ENCODE results near the gene PCMTD2. TPM values are rescaled to one million over a fixed set of nuclear protein-coding genes. Genes with fewer than 3 reads are reported as not detected.
"Not testable (repeated sequence)": the region's sequence is repeated elsewhere in the genome, so short reads cannot be mapped to it uniquely, and the experiment has no call there.

The PCMTD2 gene
- total RNA-seq, 2 experiments from 2014 or later: 32.8 to 33.7 TPM

GRCh38 chr20:64273109-64273508 lies 17.6 kb downstream of the PCMTD2 start:
- no peak overlapping the region for H3K27ac Mint-ChIP-seq
- H3K27me3 Mint-ChIP-seq: no peaks in the 10 kb centered on the region
- H3K4me3 Mint-ChIP-seq: no peak overlapping the region
- POLR2A ChIA-PET: no interaction called here
- intact Hi-C loops (cut with micrococcal nuclease): no loop called here
- H3K4me1 Mint-ChIP-seq (ENCODE audit: low read depth): peaks cover 4% of the 10 kb centered on the region
- H3K9me3 Mint-ChIP-seq: no peaks in the 10 kb centered on the region
- CTCF ChIA-PET: no interaction called here
- DNase-seq: no peak
- peaks cover 21% of the 10 kb centered on the region for H3K36me3 Mint-ChIP-seq

GRCh38 chr20:64276817-64277216 lies 21.3 kb downstream of the PCMTD2 start:
- intact Hi-C loops (cut with micrococcal nuclease): no loop called here
- Mint-ChIP-seq H3K9me3 (no peaks in the 10 kb centered on the region), H3K4me1 (ENCODE audit: low read depth) (peaks cover 6% of the 10 kb centered on the region), H3K27ac (no peak overlapping the region), H3K4me3 (no peak overlapping the region), H3K36me3 (peaks cover 12% of the 10 kb centered on the region), H3K27me3 (no peaks in the 10 kb centered on the region)
- DNase-seq: no peak
- POLR2A ChIA-PET: no interaction called here
- CTCF ChIA-PET: interaction anchor here (2.6 kb wide), 1 partner anchor 9 kb away, joined by 8 read pairs; no protein-coding TSS in a partner anchor

GRCh38 chr20:64277571-64278316 lies 22.2 kb downstream of the PCMTD2 start:
- no peaks in the 10 kb centered on the region for H3K27me3 Mint-ChIP-seq
- intact Hi-C loops (cut with micrococcal nuclease): no loop called here
- H3K9me3 Mint-ChIP-seq: no peaks in the 10 kb centered on the region
- ChIA-PET POLR2A (no interaction called here), CTCF (interaction anchor here (2.6 kb wide), 1 partner anchor 8 kb away, joined by 8 read pairs; no protein-coding TSS in a partner anchor)
- DNase-seq: no peak
- H3K27ac Mint-ChIP-seq: no peak overlapping the region
- peaks cover 11% of the 10 kb centered on the region for H3K36me3 Mint-ChIP-seq
- H3K4me3 Mint-ChIP-seq: no peak overlapping the region
- H3K4me1 Mint-ChIP-seq (ENCODE audit: low read depth): peaks cover 7% of the 10 kb centered on the region

GRCh38 chr20:64278317-64278681 lies 22.8 kb downstream of the PCMTD2 start:
- CTCF ChIA-PET: no interaction called here
- Mint-ChIP-seq H3K4me3 (no peak overlapping the region), H3K36me3 (peaks cover 7% of the 10 kb centered on the region), H3K27me3 (no peaks in the 10 kb centered on the region), H3K27ac (no peak overlapping the region), H3K9me3 (no peaks in the 10 kb centered on the region), H3K4me1 (ENCODE audit: low read depth) (peaks cover 7% of the 10 kb centered on the region)
- POLR2A ChIA-PET: no interaction called here
- DNase-seq: no peak
- intact Hi-C loops (cut with micrococcal nuclease): no loop called here

- ChIA-PET CTCF (interaction anchor here (0.8 to 1.4 kb wide), 2 partner anchors 19 to 24 kb away, joined by 3 read pairs; no protein-coding TSS in a partner anchor), POLR2A (no interaction called here)
- no peaks in the 10 kb centered on the region for H3K36me3 Mint-ChIP-seq
- intact Hi-C loops (cut with micrococcal nuclease): no loop called here
- no peak overlapping the region for H3K27ac Mint-ChIP-seq
- no peak for DNase-seq
- H3K27me3 Mint-ChIP-seq: no peaks in the 10 kb centered on the region
- H3K9me3 Mint-ChIP-seq: peaks cover 4% of the 10 kb centered on the region
- H3K4me1 Mint-ChIP-seq (ENCODE audit: low read depth): peaks cover 7% of the 10 kb centered on the region
- H3K4me3 Mint-ChIP-seq: no peak overlapping the region
Observed at GRCh38 chr20:64279826-64280459, 24.4 kb downstream of the PCMTD2 start.

- no peaks in the 10 kb centered on the region for H3K27me3 Mint-ChIP-seq
- CTCF ChIA-PET: interaction anchor here (0.8 to 1.4 kb wide), 2 partner anchors 19 to 24 kb away, joined by 3 read pairs; no protein-coding TSS in a partner anchor
- no peaks in the 10 kb centered on the region for H3K36me3 Mint-ChIP-seq
- H3K4me1 Mint-ChIP-seq (ENCODE audit: low read depth): peaks cover 7% of the 10 kb centered on the region
- no peak overlapping the region for H3K4me3 Mint-ChIP-seq
- H3K9me3 Mint-ChIP-seq: peaks cover 5% of the 10 kb centered on the region
- intact Hi-C loops (cut with micrococcal nuclease): no loop called here
- DNase-seq: no peak
- H3K27ac Mint-ChIP-seq: no peak overlapping the region
- POLR2A ChIA-PET: no interaction called here
Observed at GRCh38 chr20:64280460-64280843, 24.9 kb downstream of the PCMTD2 start.

- Mint-ChIP-seq H3K4me3 (no peak overlapping the region), H3K9me3 (peaks cover 5% of the 10 kb centered on the region), H3K27me3 (no peaks in the 10 kb centered on the region), H3K27ac (no peak overlapping the region), H3K36me3 (no peaks in the 10 kb centered on the region), H3K4me1 (ENCODE audit: low read depth) (peaks cover 7% of the 10 kb centered on the region)
- ChIA-PET CTCF (interaction anchor here (0.7 to 4.7 kb wide), 3 partner anchors 18 to 124 kb away, joined by 3 to 61 read pairs (median 4); partner anchors contain the start of gene PCMTD2), POLR2A (no interaction called here)
- intact Hi-C loops (cut with micrococcal nuclease): no loop called here
- DNase-seq: no peak
Observed at GRCh38 chr20:64283646-64284045, 28.1 kb downstream of the PCMTD2 start.

- POLR2A ChIA-PET; H3K9me3 Mint-ChIP-seq; H3K4me1 Mint-ChIP-seq (ENCODE audit: low read depth); H3K27ac Mint-ChIP-seq; intact Hi-C loops (cut with micrococcal nuclease); H3K27me3 Mint-ChIP-seq; H3K36me3 Mint-ChIP-seq; H3K4me3 Mint-ChIP-seq: not testable (repeated sequence)
- CTCF ChIA-PET: interaction anchor here (0.6 to 4.7 kb wide), 13 partner anchors 10 to 220 kb away, joined by 3 to 61 read pairs (median 4); partner anchors contain the start of genes LKAAEAR1 and PCMTD2
- DNase-seq: peak; percentile 98
Observed at GRCh38 chr20:64285579-64286446, 30.3 kb downstream of the PCMTD2 start.

- H3K27ac Mint-ChIP-seq; H3K4me1 Mint-ChIP-seq (ENCODE audit: low read depth); H3K4me3 Mint-ChIP-seq; POLR2A ChIA-PET; H3K9me3 Mint-ChIP-seq; DNase-seq; H3K27me3 Mint-ChIP-seq; H3K36me3 Mint-ChIP-seq; intact Hi-C loops (cut with micrococcal nuclease): not testable (repeated sequence)
- CTCF ChIA-PET: interaction anchor here (0.6 to 4.7 kb wide), 11 partner anchors 10 to 221 kb away, joined by 3 to 61 read pairs (median 4); partner anchors contain the start of genes LKAAEAR1 and PCMTD2
Observed at GRCh38 chr20:64286447-64287263, 31.1 kb downstream of the PCMTD2 start.

- CTCF ChIA-PET; H3K27ac Mint-ChIP-seq; intact Hi-C loops (cut with micrococcal nuclease); H3K9me3 Mint-ChIP-seq; H3K4me1 Mint-ChIP-seq (ENCODE audit: low read depth); POLR2A ChIA-PET; DNase-seq; H3K27me3 Mint-ChIP-seq; H3K4me3 Mint-ChIP-seq; H3K36me3 Mint-ChIP-seq: not testable (repeated sequence)
Observed at GRCh38 chr20:64287264-64287590, 31.7 kb downstream of the PCMTD2 start.

- H3K27me3 Mint-ChIP-seq; POLR2A ChIA-PET; H3K9me3 Mint-ChIP-seq; H3K4me3 Mint-ChIP-seq; H3K36me3 Mint-ChIP-seq; H3K27ac Mint-ChIP-seq; H3K4me1 Mint-ChIP-seq (ENCODE audit: low read depth); intact Hi-C loops (cut with micrococcal nuclease); CTCF ChIA-PET; DNase-seq: not testable (repeated sequence)
Observed at GRCh38 chr20:64292167-64292566, 36.6 kb downstream of the PCMTD2 start.

GRCh38 chr20:64303086-64303485 lies 47.5 kb downstream of the PCMTD2 start:
- DNase-seq; POLR2A ChIA-PET; H3K4me3 Mint-ChIP-seq; H3K27ac Mint-ChIP-seq; H3K36me3 Mint-ChIP-seq; CTCF ChIA-PET; intact Hi-C loops (cut with micrococcal nuclease); H3K9me3 Mint-ChIP-seq; H3K4me1 Mint-ChIP-seq (ENCODE audit: low read depth); H3K27me3 Mint-ChIP-seq: not testable (repeated sequence)

All from activated CD4-positive, alpha-beta memory T cell treated with anti-CD3 and anti-CD28 coated beads for 36 hours (primary cell).